IMR-90 (cell line): ENCODE measurements around the gene PAK6. TPM values are rescaled to one million over a fixed set of nuclear protein-coding genes. Genes with fewer than 3 reads are reported as not detected.

Experiments
- ATAC-seq: fragments of 200-7000 bp; cut with Tn5 transposase; 2 replicates; pipeline ENCODE4 v1.9.1; 2020; ENCODE audit warnings: low read depth, mild to moderate bottlenecking, moderate library complexity
- BruUV-seq: library from RNA; stranded (reverse); fragments of 400-500 nt; replicated peaks from 2 replicates; lab custom pipeline; 2021; lab: Mats Ljungman, UMichigan
- CTCF ChIA-PET: fragments of 300-600 bp; formaldehyde crosslinking; extraction: SDS; loops from one replicate; lab custom pipeline; 2021; ENCODE audit warnings: antibody characterized with exemption; lab: Yijun Ruan, JAX
- POLR2A ChIA-PET: fragments of 300-600 bp; sonication (Branson Sonifier 250); formaldehyde crosslinking; loops from one replicate; lab custom pipeline; 2022; ENCODE audit warnings: antibody characterized with exemption; ENCODE audit not compliant: unreplicated experiment; lab: Charles Lee
- DNase-seq: peaks from one replicate; pipeline ENCODE4 v3.0.0; 2013
- H2AFZ ChIP-seq: replicated peaks from 2 replicates; pipeline ENCODE3; 2013; ENCODE audit warnings: low read length, mild to moderate bottlenecking; ENCODE audit not compliant: poor library complexity
- H2AK5ac ChIP-seq: 2 replicates; pipeline ENCODE4 v1.6.1; 2013; ENCODE audit warnings: low read depth, low read length, inconsistent platforms
- H2AK9ac ChIP-seq: replicated peaks from 2 replicates; pipeline ENCODE3; 2013; ENCODE audit warnings: mild to moderate bottlenecking, low read depth, low read length, moderate library complexity; ENCODE audit not compliant: poor library complexity
- H2BK120ac ChIP-seq: 2 replicates; pipeline ENCODE4 v1.6.1; 2013; ENCODE audit warnings: low read depth, low read length, inconsistent platforms
- H2BK15ac ChIP-seq: 3 replicates; pipeline ENCODE4 v1.6.1; 2013; ENCODE audit warnings: low read depth, low read length, inconsistent platforms
- H2BK20ac ChIP-seq: 2 replicates; pipeline ENCODE4 v1.6.1; 2013; ENCODE audit warnings: low read depth, mild to moderate bottlenecking, inconsistent platforms, low read length, moderate library complexity
- H2BK5ac ChIP-seq: 2 replicates; pipeline ENCODE4 v1.6.1; 2013; ENCODE audit warnings: mild to moderate bottlenecking, low read depth, low read length, inconsistent platforms; ENCODE audit not compliant: poor library complexity, severe bottlenecking
- H3K14ac ChIP-seq: replicated peaks from 2 replicates; pipeline ENCODE4 v1.6.1; 2013; ENCODE audit warnings: low read depth, low read length, inconsistent platforms
- H3K18ac ChIP-seq: 2 replicates; pipeline ENCODE4 v1.6.1; 2013; ENCODE audit warnings: low read depth, low read length, control low read depth
- H3K23ac ChIP-seq: 2 replicates; pipeline ENCODE4 v1.6.1; 2013; ENCODE audit warnings: low read depth, low read length, inconsistent platforms
- H3K27ac ChIP-seq: 2 replicates; pipeline ENCODE4 v1.5.1; 2013; ENCODE audit warnings: mild to moderate bottlenecking, control low read depth, low read length; ENCODE audit not compliant: insufficient read depth
- H3K27me3 ChIP-seq: 2 replicates; pipeline ENCODE4 v1.6.1; 2013; ENCODE audit warnings: low read length; ENCODE audit not compliant: control insufficient read depth, insufficient read depth
- H3K36me3 ChIP-seq: 2 replicates; pipeline ENCODE4 v1.6.1; 2013; ENCODE audit warnings: low read length, mixed read lengths; ENCODE audit not compliant: control insufficient read depth, insufficient read depth
- H3K4ac ChIP-seq: 2 replicates; pipeline ENCODE4 v1.6.1; 2013; ENCODE audit warnings: low read depth, low read length, inconsistent platforms
- H3K4me1 ChIP-seq: 2 replicates; pipeline ENCODE4 v1.6.1; 2013; ENCODE audit warnings: low read length, mixed read lengths; ENCODE audit not compliant: control insufficient read depth, insufficient read depth
- H3K4me2 ChIP-seq: 2 replicates; pipeline ENCODE4 v1.6.1; 2013; ENCODE audit warnings: low read depth, mild to moderate bottlenecking, control low read depth, low read length, moderate library complexity
- H3K4me3 ChIP-seq: 2 replicates; pipeline ENCODE4 v1.5.1; 2013; ENCODE audit warnings: low read depth, mild to moderate bottlenecking, control low read depth, low read length, moderate library complexity; ENCODE audit not compliant: insufficient read depth
- H3K56ac ChIP-seq: 2 replicates; pipeline ENCODE4 v1.6.1; 2013; ENCODE audit warnings: low read length, inconsistent platforms; ENCODE audit not compliant: insufficient read depth; ENCODE audit errors: extremely low read depth
- H3K79me1 ChIP-seq, 2 experiments: 2 replicates each; pipeline ENCODE4 v1.6.1; 2013; ENCODE audit warnings: low read length in 2 of 2, inconsistent platforms in 1 of 2, low read depth in 1 of 2
- H3K9ac ChIP-seq: 2 replicates; pipeline ENCODE4 v1.6.1; 2013; ENCODE audit warnings: low read depth, low read length, control low read depth
- H3K9me1 ChIP-seq: 2 replicates; pipeline ENCODE4 v1.6.1; 2013; ENCODE audit warnings: low read length, inconsistent platforms; ENCODE audit not compliant: insufficient read depth
- H3K9me3 ChIP-seq: 2 replicates; pipeline ENCODE4 v1.6.1; 2013; ENCODE audit warnings: low read length; ENCODE audit not compliant: control insufficient read depth, insufficient read depth
- H4K20me1 ChIP-seq: 2 replicates; pipeline ENCODE4 v1.6.1; 2013; ENCODE audit warnings: low read length, inconsistent platforms; ENCODE audit not compliant: insufficient read depth
- H4K5ac ChIP-seq: 2 replicates; pipeline ENCODE4 v1.6.1; 2013; ENCODE audit warnings: mild to moderate bottlenecking, low read depth, low read length, control low read depth
- H4K8ac ChIP-seq, 2 experiments: 2 replicates each; pipeline ENCODE4 v1.6.1; 2013; ENCODE audit warnings: low read depth in 2 of 2, low read length in 2 of 2, control low read depth in 1 of 2, inconsistent platforms in 1 of 2
- H4K91ac ChIP-seq: 2 replicates; pipeline ENCODE4 v1.6.1; 2013; ENCODE audit warnings: low read depth, low read length, inconsistent platforms; ENCODE audit not compliant: insufficient read depth
- CEBPB ChIP-seq: IDR thresholded peaks from 2 replicates; pipeline ENCODE4 v1.6.1; 2012; ENCODE audit warnings: low read depth, low read length, improper control_type of control experiment
- MXI1 ChIP-seq: IDR thresholded peaks from 2 replicates; pipeline ENCODE4 v1.6.1; 2012; ENCODE audit warnings: low read depth, mild to moderate bottlenecking, low read length, moderate library complexity, borderline replicate concordance
- POLR2A ChIP-seq: IDR thresholded peaks from 2 replicates; pipeline ENCODE4 v1.6.1; 2012; ENCODE audit warnings: mild to moderate bottlenecking, low read depth, low read length
- WGBS, 2 experiments: methylation state at CpG; one replicate each; pipeline versions ENCODE4 v1.1.5 to v1.1.7; 2013; ENCODE audit warnings: missing lambda C conversion rate in 2 of 2; ENCODE audit not compliant: insufficient read length in 1 of 2; ENCODE audit errors: extremely low coverage in 2 of 2; 5-methylcytosine and 5-hydroxymethylcytosine counted together
- dilution Hi-C: fragments of 300-500 bp; cut with HindIII; formaldehyde crosslinking; loops from one replicate; pipeline ENCODE4 v1.14.3; 2018; ENCODE audit warnings: low sequenced_read_pairs; ENCODE audit not compliant: unreplicated experiment
- in situ Hi-C: fragments of 300-500 bp; cut with MboI; formaldehyde crosslinking; loops from 3 replicates; pipeline ENCODE4 v1.14.3; 2019; ENCODE audit warnings: low sequenced_read_pairs, inconsistent platforms, mixed read lengths
- intact Hi-C: fragments of 100-400 bp; cut with micrococcal nuclease; formaldehyde crosslinking; loops from 2 replicates; pipeline ENCODE4 v1.10.0; 2022
- polyA plus RNA-seq, 3 experiments: library from polyadenylated mRNA; depleted of rRNA; stranded (reverse); fragments of >200 nt; gene quantifications; 2 replicates each; pipeline ENCODE4 v1.2.3, GENCODE V29; 2012; ENCODE audit warnings: low replicate concordance in 1 of 3
- total RNA-seq: library from RNA; depleted of rRNA; stranded (reverse); fragments of >200 nt; gene quantifications from 2 replicates; pipeline ENCODE4 v1.2.3, GENCODE V29; 2012

Gene PAK6
- total and polyA plus RNA-seq, 2 of the 4 experiments (the other 2 are of a cell fraction), result 0.21 TPM; not detected in 1

GRCh38 chr15:40219801-40220200 lies 19.1 kb upstream of the PAK6 start:
- Histone ChIP-seq H3K36me3 (peaks cover 1% of the 10 kb centered on the region; the same call in 1 of the 2 replicates), H2BK15ac (no peak overlapping the region), H2AK5ac (no peak overlapping the region), H3K4me2 (no peak overlapping the region), H3K56ac (no peak overlapping the region), H3K79me1 (no peaks in the 10 kb centered on the region), H3K27ac (no peak overlapping the region), H2BK20ac (no peak overlapping the region), H3K9me3 (no peaks in the 10 kb centered on the region), H3K14ac (no peak overlapping the region), H3K9me1 (no peaks in the 10 kb centered on the region), H2BK5ac (no peak overlapping the region), H4K8ac (no peak overlapping the region), H4K91ac (no peak overlapping the region), H3K4me1 (no peaks in the 10 kb centered on the region), H3K4ac (no peak overlapping the region), H3K9ac (no peak overlapping the region), H3K27me3 (no peaks in the 10 kb centered on the region), H3K23ac (no peak overlapping the region), H3K4me3 (no peak overlapping the region), H2AFZ (no peak overlapping the region), H2BK120ac (no peak overlapping the region), H2AK9ac (no peak overlapping the region), H3K18ac (no peak overlapping the region), H4K5ac (no peak overlapping the region), H4K20me1 (no peaks in the 10 kb centered on the region)
- TF ChIP-seq POLR2A, result no peak
- TF ChIP-seq CEBPB, result no peak
- no peak for TF ChIP-seq MXI1
- dilution Hi-C loops (no loop called here), intact Hi-C loops (no loop called here), in situ Hi-C loops (loop anchor here (5.0 to 10.0 kb wide), 2 partner anchors 52 to 205 kb away; no protein-coding TSS in a partner anchor)
- no CpG with 5 or more reads among the region's 1 CpG for WGBS, 2 experiments
- ChIA-PET POLR2A (no interaction called here), CTCF (interaction anchor here (0.9 to 6.1 kb wide), 2 partner anchors 21 to 54 kb away, joined by 3 to 81 read pairs; no protein-coding TSS in a partner anchor)
- ATAC-seq (no peak), DNase-seq (no peak)
- BruUV-seq, result no TSS peak
